Esophagus muscularis mucosa (tissue), 4 donors: ENCODE data around the gene IL6R. TPM values are rescaled to one million over a fixed set of nuclear protein-coding genes. Genes with fewer than 3 reads are reported as not detected.

ENCODE experiments used
- DNase-seq: peaks from one replicate; pipeline ENCODE4 v3.0.0-alpha.2; 2017; ENCODE audit errors: extremely low spot score
- H3K27ac ChIP-seq, 4 donors: fragments of 200-600 bp; sonication (generic); replicated peaks in 1 of 4; 1 replicate in 3 of 4; 2 replicates in 1 of 4; pipeline ENCODE4 v1.5.1; 2016 to 2019; ENCODE audit warnings: mild to moderate bottlenecking in 1 of 4
- H3K27me3 ChIP-seq, 4 donors: fragments of 200-600 bp; sonication (generic); one replicate each; pipeline versions ENCODE4 v1.5.1 to v1.6.0; 2016 to 2019
- H3K36me3 ChIP-seq, 4 donors: fragments of 200-600 bp; sonication (generic); one replicate each; pipeline ENCODE4 v1.5.1; 2016 to 2019
- H3K4me1 ChIP-seq, 4 donors: fragments of 200-600 bp; sonication (generic); one replicate each; pipeline ENCODE4 v1.5.1; 2016 to 2019
- H3K4me3 ChIP-seq, 4 donors: fragments of 200-600 bp; sonication (generic); 1 replicate in 2 of 4; 2 replicates in 2 of 4; pipeline ENCODE4 v1.5.1; 2016 to 2019; ENCODE audit warnings: mild to moderate bottlenecking in 4 of 4, moderate library complexity in 1 of 4
- H3K9me3 ChIP-seq, 4 donors: fragments of 200-600 bp; sonication (generic); 1 replicate in 3 of 4; 2 replicates in 1 of 4; pipeline ENCODE4 v1.5.1; 2016 to 2019
- CTCF ChIP-seq, 3 experiments: fragments of 200-600 bp in 2 of 3; fragments of 450-650 bp in 1 of 3; sonication (generic) in 2 of 3; IDR thresholded peaks; one replicate each; pipeline ENCODE4 v1.5.1; 2017 to 2019; ENCODE audit warnings: antibody characterized with exemption in 3 of 3, mild to moderate bottlenecking in 2 of 3, moderate library complexity in 1 of 3
- EP300 ChIP-seq: sonication (generic); formaldehyde crosslinking; IDR thresholded peaks from one replicate; pipeline ENCODE4 v1.6.1; 2017; ENCODE audit warnings: antibody characterized with exemption
- POLR2A ChIP-seq: fragments of 450-650 bp; IDR thresholded peaks from one replicate; pipeline ENCODE4 v1.6.1; 2017; ENCODE audit warnings: antibody characterized with exemption, moderate library complexity, mild to moderate bottlenecking, low read depth
- POLR2AphosphoS5 ChIP-seq, 2 donors: sonication (generic); formaldehyde crosslinking; IDR thresholded peaks; one replicate each; pipeline ENCODE4 v1.6.1; 2017; ENCODE audit warnings: antibody characterized with exemption in 2 of 2
- WGBS: methylation state at CpG from one replicate; pipeline ENCODE4 v1.1.5; 2018; 5-methylcytosine and 5-hydroxymethylcytosine counted together
- intact Hi-C: fragments of 100-400 bp; cut with DNase I; formaldehyde crosslinking; loops from one replicate; pipeline ENCODE4 v1.15.1; 2023
- total RNA-seq, 4 donors: library from RNA; depleted of rRNA; stranded (reverse); fragments of >200 nt; gene quantifications; one replicate each; pipeline versions ENCODE4 v1.1.0 to v1.2.1, GENCODE V29; 2016

The IL6R gene
- total RNA-seq, 4 donors from 2014 or later = 44.4 to 61.1 (median 54.9) TPM

GRCh38 chr1:154474802-154475201, 69.7 kb downstream of the IL6R start:
- H3K27ac ChIP-seq = peak overlapping the region in 2 of 4 donors; percentile 45 to 56
- 86% methylated on average over 3 of the region's 3 CpGs for WGBS
- H3K27me3 ChIP-seq = no peaks in the 10 kb centered on the region
- TF ChIP-seq CTCF (IDR thresholded peaks at IDR 0.05) = no peak
- TF ChIP-seq POLR2A = no peak
- TF ChIP-seq POLR2AphosphoS5 (IDR thresholded peaks at IDR 0.05) = peak in 1 of 2 donors; percentile 25
- H3K4me3 ChIP-seq = no peak overlapping the region
- H3K36me3 ChIP-seq = peaks cover 0 to 7% (median 5%) of the 10 kb centered on the region in 4 donors
- no peaks in the 10 kb centered on the region for H3K9me3 ChIP-seq
- DNase-seq = no peak
- intact Hi-C loops = no loop called here
- peaks cover 10 to 33% (median 29%) of the 10 kb centered on the region in 4 donors for H3K4me1 ChIP-seq

- no peaks in the 10 kb centered on the region for H3K9me3 ChIP-seq
- H3K4me1 ChIP-seq = peaks cover 12 to 35% (median 31%) of the 10 kb centered on the region in 4 donors
- H3K27me3 ChIP-seq = no peaks in the 10 kb centered on the region
- intact Hi-C loops = no loop called here
- TF ChIP-seq CTCF (IDR thresholded peaks at IDR 0.05) (no peak), EP300 (no peak), POLR2AphosphoS5 (IDR thresholded peaks at IDR 0.05) (no peak), POLR2A (no peak)
- 85% methylated on average over 1 of the region's 1 CpG for WGBS
- no peak overlapping the region for H3K27ac ChIP-seq
- peaks cover 0 to 5% (median 0%) of the 10 kb centered on the region in 4 donors for H3K36me3 ChIP-seq
- no peak for DNase-seq
- no peak overlapping the region for H3K4me3 ChIP-seq
Measured at GRCh38 chr1:154476791-154477190, 71.6 kb downstream of the IL6R start.

GRCh38 chr1:154478013-154478412, 72.9 kb downstream of the IL6R start:
- peaks cover 12 to 35% (median 31%) of the 10 kb centered on the region in 4 donors for H3K4me1 ChIP-seq
- no peak for DNase-seq

GRCh38 chr1:154478639-154479038, 73.5 kb downstream of the IL6R start:
- no peaks in the 10 kb centered on the region for H3K9me3 ChIP-seq
- 44% methylated on average over 5 of the region's 5 CpGs for WGBS
- peak overlapping the region; percentile 3 to 44 (median 30) for H3K27ac ChIP-seq
- TF ChIP-seq EP300 (no peak), POLR2A (no peak), CTCF (IDR thresholded peaks at IDR 0.05) (peak; percentile 16 to 48 (median 23)), POLR2AphosphoS5 (IDR thresholded peaks at IDR 0.05) (no peak)
- no peak overlapping the region for H3K4me3 ChIP-seq
- intact Hi-C loops = no loop called here
- peaks cover 0 to 6% (median 0%) of the 10 kb centered on the region in 4 donors for H3K36me3 ChIP-seq
- no peak for DNase-seq
- H3K4me1 ChIP-seq = peaks cover 12 to 35% (median 31%) of the 10 kb centered on the region in 4 donors
- no peaks in the 10 kb centered on the region for H3K27me3 ChIP-seq

More at GRCh38 chr1:154478013-154478412, 72.9 kb downstream of the IL6R start:
- intact Hi-C loops = no loop called here
- TF ChIP-seq POLR2A = no peak
- TF ChIP-seq EP300 = no peak
- TF ChIP-seq CTCF (IDR thresholded peaks at IDR 0.05) = no peak
- no peak for TF ChIP-seq POLR2AphosphoS5 (IDR thresholded peaks at IDR 0.05)
- peaks cover 0 to 6% (median 0%) of the 10 kb centered on the region in 4 donors for H3K36me3 ChIP-seq
- no peak overlapping the region for H3K4me3 ChIP-seq
- H3K27me3 ChIP-seq = no peaks in the 10 kb centered on the region
- no peak overlapping the region for H3K27ac ChIP-seq
- WGBS = 87% methylated on average over 8 of the region's 8 CpGs
- H3K9me3 ChIP-seq = no peaks in the 10 kb centered on the region
